Panc1 (cell line): ENCODE measurements around the gene INSYN1. TPM values are rescaled to one million over a fixed set of nuclear protein-coding genes. Genes with fewer than 3 reads are reported as not detected.

Experiments used
- ATAC-seq: fragments of 200-7000 bp; cut with Tn5 transposase; 2 replicates; pipeline ENCODE4 v1.9.1; 2020; ENCODE audit warnings: mild to moderate bottlenecking, moderate library complexity
- BruUV-seq: library from RNA; stranded (reverse); fragments of 400-500 nt; replicated peaks from 2 replicates; lab custom pipeline; 2021; lab: Mats Ljungman, UMichigan
- CTCF ChIA-PET: fragments of 300-600 bp; sonication (Branson Sonifier 250); formaldehyde crosslinking; loops from one replicate; lab custom pipeline; 2022; ENCODE audit warnings: antibody characterized with exemption; lab: Charles Lee
- POLR2A ChIA-PET: fragments of 300-600 bp; sonication (Branson Sonifier 250); formaldehyde crosslinking; loops from one replicate; lab custom pipeline; 2022; ENCODE audit warnings: antibody characterized with exemption; lab: Charles Lee
- DNase-seq: peaks from one replicate; pipeline ENCODE4 v3.0.0-alpha.2; 2010; ENCODE audit warnings: low read depth, low spot score
- H3K27ac ChIP-seq: 2 replicates; pipeline ENCODE4 v1.5.1; 2011; ENCODE audit warnings: mild to moderate bottlenecking, low read length, inconsistent platforms
- H3K27me3 ChIP-seq: fragments of 200-500 bp; sonication (Bioruptor generic); 2 replicates; pipeline ENCODE4 v1.6.0; 2014; ENCODE audit warnings: low read length, inconsistent platforms; ENCODE audit not compliant: control insufficient read depth, insufficient read depth
- H3K36me3 ChIP-seq: fragments of 200-500 bp; sonication (Bioruptor generic); 2 replicates; pipeline ENCODE4 v1.5.1; 2014; ENCODE audit warnings: inconsistent platforms, mild to moderate bottlenecking, low read length, moderate library complexity; ENCODE audit not compliant: control insufficient read depth, insufficient read depth
- H3K4me1 ChIP-seq: 2 replicates; pipeline ENCODE4 v1.5.1; 2011; ENCODE audit warnings: inconsistent platforms, mild to moderate bottlenecking, low read length, moderate library complexity; ENCODE audit not compliant: control insufficient read depth, insufficient read depth
- H3K4me3 ChIP-seq, 2 experiments: 2 replicates each; pipeline ENCODE4 v1.5.1; 2011 to 2012; ENCODE audit warnings: low read depth in 2 of 2, low read length in 2 of 2, mild to moderate bottlenecking in 2 of 2, inconsistent platforms in 1 of 2, moderate library complexity in 1 of 2
- H3K9me3 ChIP-seq: fragments of 200-500 bp; sonication (Bioruptor generic); 2 replicates; pipeline ENCODE4 v1.5.1; 2014; ENCODE audit warnings: low read depth, mild to moderate bottlenecking, inconsistent platforms, low read length, moderate library complexity; ENCODE audit not compliant: control insufficient read depth, insufficient read depth
- CTCF ChIP-seq: fragments of 450-650 bp; IDR thresholded peaks from 2 replicates; pipeline ENCODE4 v1.5.1; 2017; ENCODE audit warnings: mild to moderate bottlenecking
- POLR2AphosphoS5 ChIP-seq: IDR thresholded peaks from 2 replicates; pipeline ENCODE4 v1.6.1; 2012; ENCODE audit warnings: mild to moderate bottlenecking, low read depth, low read length, moderate library complexity
- SIN3A ChIP-seq: IDR thresholded peaks from 2 replicates; pipeline ENCODE4 v1.6.1; 2012; ENCODE audit warnings: low read depth, mild to moderate bottlenecking, low read length, moderate library complexity, borderline replicate concordance; ENCODE audit not compliant: insufficient read depth
- TCF7L2 ChIP-seq: IDR thresholded peaks from 2 replicates; pipeline ENCODE4 v1.6.1; 2011; ENCODE audit warnings: mild to moderate bottlenecking, low read depth, low read length, inconsistent platforms
- in situ Hi-C: cut with HindIII; loops from 2 replicates; pipeline ENCODE4 v1.10.0; 2016; ENCODE audit warnings: low sequenced_read_pairs, low pct_unique_long_range_greater_than_20kb
- intact Hi-C: fragments of 100-400 bp; cut with micrococcal nuclease; formaldehyde crosslinking; loops from one replicate; pipeline ENCODE4 v1.10.0; 2022; ENCODE audit not compliant: unreplicated experiment
- total RNA-seq: library from RNA; stranded (reverse); gene quantifications from one replicate; pipeline ENCODE4 v1.2.1, GENCODE V29; 2021; ENCODE audit not compliant: unreplicated experiment
- TF ChIP-seq, protein P1 (sequence below), 2 experiments: IDR thresholded peaks; 2 replicates each; pipeline ENCODE4 v1.6.1; 2011 to 2012; ENCODE audit warnings: low read depth in 2 of 2, control low read depth in 1 of 2, low read length in 1 of 2, mild to moderate bottlenecking in 1 of 2, moderate library complexity in 1 of 2; ENCODE audit not compliant: insufficient read depth in 1 of 2

The INSYN1 gene
- total RNA-seq, 1 experiment from 2014 or later: 2.6 TPM

- no peak overlapping the region for H3K4me3 ChIP-seq
- H3K4me1 ChIP-seq: peaks cover 16% of the 10 kb centered on the region; the same call in 1 of the 2 replicates
- no TSS peak for BruUV-seq
- POLR2A ChIA-PET: interaction anchor here (0.6 kb wide), 1 partner anchor 299 kb away, joined by 5 read pairs; no protein-coding TSS in a partner anchor
- intact Hi-C loops: no loop called here
- no peak for DNase-seq
- H3K36me3 ChIP-seq: no peaks in the 10 kb centered on the region
- ATAC-seq: no peak
- in situ Hi-C loops: no loop called here
- TF ChIP-seq, protein P1, sequence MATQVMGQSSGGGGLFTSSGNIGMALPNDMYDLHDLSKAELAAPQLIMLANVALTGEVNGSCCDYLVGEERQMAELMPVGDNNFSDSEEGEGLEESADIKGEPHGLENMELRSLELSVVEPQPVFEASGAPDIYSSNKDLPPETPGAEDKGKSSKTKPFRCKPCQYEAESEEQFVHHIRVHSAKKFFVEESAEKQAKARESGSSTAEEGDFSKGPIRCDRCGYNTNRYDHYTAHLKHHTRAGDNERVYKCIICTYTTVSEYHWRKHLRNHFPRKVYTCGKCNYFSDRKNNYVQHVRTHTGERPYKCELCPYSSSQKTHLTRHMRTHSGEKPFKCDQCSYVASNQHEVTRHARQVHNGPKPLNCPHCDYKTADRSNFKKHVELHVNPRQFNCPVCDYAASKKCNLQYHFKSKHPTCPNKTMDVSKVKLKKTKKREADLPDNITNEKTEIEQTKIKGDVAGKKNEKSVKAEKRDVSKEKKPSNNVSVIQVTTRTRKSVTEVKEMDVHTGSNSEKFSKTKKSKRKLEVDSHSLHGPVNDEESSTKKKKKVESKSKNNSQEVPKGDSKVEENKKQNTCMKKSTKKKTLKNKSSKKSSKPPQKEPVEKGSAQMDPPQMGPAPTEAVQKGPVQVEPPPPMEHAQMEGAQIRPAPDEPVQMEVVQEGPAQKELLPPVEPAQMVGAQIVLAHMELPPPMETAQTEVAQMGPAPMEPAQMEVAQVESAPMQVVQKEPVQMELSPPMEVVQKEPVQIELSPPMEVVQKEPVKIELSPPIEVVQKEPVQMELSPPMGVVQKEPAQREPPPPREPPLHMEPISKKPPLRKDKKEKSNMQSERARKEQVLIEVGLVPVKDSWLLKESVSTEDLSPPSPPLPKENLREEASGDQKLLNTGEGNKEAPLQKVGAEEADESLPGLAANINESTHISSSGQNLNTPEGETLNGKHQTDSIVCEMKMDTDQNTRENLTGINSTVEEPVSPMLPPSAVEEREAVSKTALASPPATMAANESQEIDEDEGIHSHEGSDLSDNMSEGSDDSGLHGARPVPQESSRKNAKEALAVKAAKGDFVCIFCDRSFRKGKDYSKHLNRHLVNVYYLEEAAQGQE (IDR thresholded peaks at IDR 0.05; ENCODE audit: insufficient read depth in 1 of 2, low read depth in 2 of 2, low read length in 1 of 2): no peak
- TF ChIP-seq CTCF: no peak
- no peak for TF ChIP-seq POLR2AphosphoS5
- no peak for TF ChIP-seq TCF7L2
- no peak for TF ChIP-seq SIN3A
- no peak overlapping the region for H3K27ac ChIP-seq
- no peaks in the 10 kb centered on the region for H3K27me3 ChIP-seq
- CTCF ChIA-PET: no interaction called here
- no peaks in the 10 kb centered on the region for H3K9me3 ChIP-seq
Measured at GRCh38 chr15:73745073-73745472, 8.1 kb downstream of the INSYN1 start.

DNA sequence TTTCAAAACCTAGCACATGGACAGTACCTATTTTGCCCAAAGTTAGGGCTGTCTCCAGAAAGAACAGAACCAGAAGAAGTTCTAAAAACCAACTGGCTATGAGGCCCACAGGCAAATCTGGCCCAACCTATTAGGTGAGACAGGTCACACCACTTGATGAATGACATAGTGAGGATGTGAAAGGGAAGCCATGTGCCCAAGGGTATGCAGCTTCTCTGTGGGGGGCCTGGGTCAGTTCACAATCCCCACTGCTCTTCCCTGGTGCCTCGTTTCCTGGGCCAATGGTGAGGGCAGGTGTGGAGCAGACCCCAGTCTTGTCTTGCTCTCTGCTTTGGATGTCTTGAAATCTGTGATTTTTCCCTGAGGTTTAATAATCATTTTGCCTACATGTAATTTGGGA, 8.9 kb downstream of the INSYN1 start:
- TF ChIP-seq CTCF: no peak
- H3K27ac ChIP-seq: no peak overlapping the region
- DNase-seq (no peak), ATAC-seq (no peak)
- POLR2A ChIA-PET: interaction anchor here (0.7 kb wide), 1 partner anchor 1536 kb away, joined by 16 read pairs; no protein-coding TSS in a partner anchor
- H3K27me3 ChIP-seq: no peaks in the 10 kb centered on the region
- intact Hi-C loops (no loop called here), in situ Hi-C loops (no loop called here)
- CTCF ChIA-PET: no interaction called here
- peaks cover 16% of the 10 kb centered on the region; the same call in 1 of the 2 replicates for H3K4me1 ChIP-seq
- no peaks in the 10 kb centered on the region for H3K36me3 ChIP-seq
- H3K4me3 ChIP-seq: no peak overlapping the region
- H3K9me3 ChIP-seq: no peaks in the 10 kb centered on the region
- no TSS peak for BruUV-seq
